GM12878 (cell line): Measurements from ENCODE around the gene SRMS. TPM values are rescaled to one million over a fixed set of nuclear protein-coding genes. Genes with fewer than 3 reads are reported as not detected.
A peak's percentile ranks its signal among the peaks of the same experiment; 100 is the strongest.

ENCODE experiments used
- ATAC-seq: fragments of 200-7000 bp; cut with Tn5 transposase; 3 replicates; pipeline ENCODE4 v1.9.1; 2020; ENCODE audit warnings: mild to moderate bottlenecking, moderate library complexity
- BruUV-seq: library from RNA; stranded (reverse); fragments of 400-500 nt; replicated peaks from 2 replicates; lab custom pipeline; 2021; lab: Mats Ljungman, UMichigan
- CTCF ChIA-PET: fragments of 300-600 bp; sonication (Branson Sonifier 250); formaldehyde crosslinking; extraction: SDS; loops from one replicate; lab custom pipeline; 2021; ENCODE audit warnings: inconsistent platforms; lab: Yijun Ruan, JAX
- POLR2A ChIA-PET: fragments of 350-600 bp; formaldehyde crosslinking; extraction: SDS; loops from one replicate; lab custom pipeline; 2021; ENCODE audit warnings: inconsistent platforms; lab: Charles Lee
- RAD21 ChIA-PET: fragments of 300-600 bp; sonication (Branson Sonifier 250); formaldehyde crosslinking; loops from one replicate; lab custom pipeline; 2023; ENCODE audit warnings: antibody characterized with exemption; ENCODE audit not compliant: unreplicated experiment; lab: Charles Lee
- SMC1A ChIA-PET: fragments of 300-600 bp; sonication (Branson Sonifier 250); formaldehyde crosslinking; loops from one replicate; lab custom pipeline; 2023; ENCODE audit not compliant: unreplicated experiment, uncharacterized antibody; lab: Charles Lee
- DNase-seq: peaks from one replicate; pipeline ENCODE4 v3.0.0-alpha.2; 2011; ENCODE audit warnings: low read depth, low spot score
- FAIRE-seq: peaks from 3 replicates; lab custom pipeline; 2011; peaks lifted over from hg19 to GRCh38; lab: Jason Lieb, UNC
- H2AFZ ChIP-seq: 2 replicates; pipeline ENCODE4 v1.6.0; 2011; ENCODE audit warnings: low read depth, low read length, control low read depth; ENCODE audit not compliant: control insufficient read depth
- H3K27ac ChIP-seq: 2 replicates; pipeline ENCODE4 v1.5.1; 2011; ENCODE audit warnings: control low read depth; ENCODE audit not compliant: control insufficient read depth, insufficient read depth
- H3K27me3 ChIP-seq, 2 experiments: replicated peaks in 1 of 2; 2 replicates each; pipeline versions ENCODE4 v1.6.0 to v1.6.1; 2011; ENCODE audit warnings: low read length in 1 of 2; ENCODE audit not compliant: control insufficient read depth in 2 of 2, insufficient read depth in 2 of 2
- H3K36me3 ChIP-seq, 2 experiments: 2 replicates each; pipeline ENCODE4 v1.5.1; 2011; ENCODE audit warnings: low read length in 1 of 2; ENCODE audit not compliant: control insufficient read depth in 2 of 2, insufficient read depth in 2 of 2
- H3K4me1 ChIP-seq: 2 replicates; pipeline ENCODE4 v1.6.1; 2011; ENCODE audit warnings: mild to moderate bottlenecking, low read length, moderate library complexity, mixed read lengths; ENCODE audit not compliant: control insufficient read depth, insufficient read depth
- H3K4me2 ChIP-seq: 2 replicates; pipeline ENCODE4 v1.6.0; 2011; ENCODE audit warnings: control low read depth; ENCODE audit not compliant: control insufficient read depth, insufficient read depth
- H3K4me3 ChIP-seq: fragments of 200-600 bp; sonication (generic); 2 replicates; pipeline ENCODE4 v1.5.1; 2016
- H3K79me2 ChIP-seq: 2 replicates; pipeline ENCODE4 v1.6.0; 2011; ENCODE audit warnings: low read length; ENCODE audit not compliant: control insufficient read depth, insufficient read depth
- H3K9ac ChIP-seq: 2 replicates; pipeline ENCODE4 v1.8.0; 2011; ENCODE audit warnings: low read length, control low read depth, mixed read lengths; ENCODE audit not compliant: control insufficient read depth, insufficient read depth
- H3K9me3 ChIP-seq: replicated peaks from 3 replicates; pipeline ENCODE4 v1.5.1; 2011; ENCODE audit warnings: mild to moderate bottlenecking, low read length; ENCODE audit not compliant: control insufficient read depth, insufficient read depth
- H4K20me1 ChIP-seq: 2 replicates; pipeline ENCODE4 v1.6.0; 2011; ENCODE audit not compliant: control insufficient read depth, insufficient read depth
- CTCF ChIP-seq, 3 experiments: IDR thresholded peaks in 2 of 3; conservative IDR thresholded peaks in 1 of 3; 2 replicates each; pipeline ENCODE4 v1.5.1; 2011; ENCODE audit warnings: low read depth in 3 of 3, low read length in 3 of 3, mild to moderate bottlenecking in 3 of 3, control low read depth in 2 of 3, moderate library complexity in 2 of 3, inconsistent platforms in 1 of 3, mixed read lengths in 1 of 3; ENCODE audit not compliant: control insufficient read depth in 2 of 3, insufficient read depth in 1 of 3; ENCODE audit errors: extremely low read depth in 1 of 3
- EZH2 ChIP-seq: IDR thresholded peaks from 2 replicates; pipeline ENCODE4 v1.6.1; 2012; ENCODE audit warnings: low read depth, mild to moderate bottlenecking, control low read depth, inconsistent platforms, low read length, borderline replicate concordance; ENCODE audit not compliant: control insufficient read depth
- NFYA ChIP-seq: IDR thresholded peaks from 2 replicates; pipeline ENCODE4 v1.6.1; 2011; ENCODE audit warnings: low read depth, mild to moderate bottlenecking, low read length, improper control_type of control experiment, borderline replicate concordance
- PAX8 ChIP-seq: fragments of 450-650 bp; IDR thresholded peaks from 2 replicates; pipeline ENCODE4 v1.6.1; 2017; ENCODE audit warnings: mild to moderate bottlenecking, moderate library complexity
- YBX1 ChIP-seq: fragments of 450-650 bp; IDR thresholded peaks from 2 replicates; pipeline ENCODE4 v1.6.1; 2016; ENCODE audit warnings: antibody characterized with exemption
- WGBS: methylation state at CpG from one replicate; pipeline ENCODE4 v1.1.6; 2016; ENCODE audit warnings: low lambda C conversion rate; ENCODE audit not compliant: insufficient replicate concordance, insufficient coverage; ENCODE audit errors: missing lambda C conversion rate; 5-methylcytosine and 5-hydroxymethylcytosine counted together
- in situ Hi-C: fragments of 300-500 bp; cut with MboI; formaldehyde crosslinking; loops from 9 replicates; pipeline ENCODE4 v1.14.3; 2018; ENCODE audit warnings: mixed read lengths
- intact Hi-C: fragments of 100-400 bp; cut with micrococcal nuclease; formaldehyde crosslinking; loops from one replicate; pipeline ENCODE4 v1.14.2; 2022; ENCODE audit not compliant: unreplicated experiment
- polyA plus RNA-seq, 11 experiments: library from polyadenylated mRNA; depleted of rRNA in 4 of 11; unstranded in 6 of 11; stranded (reverse) in 5 of 11; fragments of >200 nt; fragmentation: Nextera tagmentation in 4 of 11; fragmentation: Illumina TruSeq in 1 of 11; extraction: Ambion mirVana in 4 of 11; extraction: Trizol in 1 of 11; gene quantifications; 1 replicate in 1 of 11; 2 replicates in 10 of 11; pipeline versions ENCODE4 v1.2.1 to v1.2.3, GENCODE V29; 2011 to 2016; ENCODE audit warnings: inconsistent platforms in 2 of 11, missing spikeins in 2 of 11, low read depth in 1 of 11
- total RNA-seq, 4 experiments: library from RNA; depleted of rRNA in 3 of 4; stranded (reverse); fragments of >200 nt in 3 of 4; fragmentation: Illumina TruSeq in 1 of 4; extraction: Trizol in 1 of 4; gene quantifications; 2 replicates each; pipeline versions ENCODE4 v1.2.1 to v1.2.3, GENCODE V29; 2013 to 2021

SRMS gene
- total and polyA plus RNA-seq, 10 of the 15 experiments (the other 5 are each of a cell fraction or from before 2014, with no cell fraction given), result not detected

GRCh38 chr20:63498960-63499337 is 48.6 kb downstream of the SRMS start, which contains the start of gene EEF1A2:
EEF1A2 (minus strand) TSS chr20:63499083; CDS start chr20:63497763, 1,320 bp downstream.
- ChIA-PET POLR2A (no interaction called here), CTCF (no interaction called here), RAD21 (no interaction called here), SMC1A (no interaction called here)
- Histone ChIP-seq H3K4me2 (no peak within 1 kb of the TSS), H3K9ac (no peak within 1 kb of the TSS), H3K27ac (no peak within 1 kb of the TSS), H2AFZ (no peak within 1 kb of the TSS), H3K27me3 (peaks cover 1 to 4% of the 10 kb centered on the region in 2 experiments; a peak in 3 of 4 replicates), H3K9me3 (no peaks in the 10 kb centered on the region; the same call in 2 of the 3 replicates), H3K36me3 (no peaks in the 10 kb centered on the region), H3K4me3 (no peak within 1 kb of the TSS), H3K4me1 (no peaks in the 10 kb centered on the region), H3K79me2 (no peaks in the 10 kb centered on the region), H4K20me1 (no peaks in the 10 kb centered on the region)
- DNase-seq (no peak), FAIRE-seq (no peak), ATAC-seq (no peak)
- in situ Hi-C loops, result no loop called here
- no TSS peak for BruUV-seq
- intact Hi-C loops, result no loop called here
- TF ChIP-seq NFYA (no peak), CTCF (IDR thresholded peaks at IDR 0.05 in 2 of 3, conservative IDR thresholded peaks at IDR 0.05 in 1 of 3; ENCODE audit: control insufficient read depth in 2 of 3, extremely low read depth in 1 of 3, insufficient read depth in 1 of 3, low read depth in 3 of 3, low read length in 3 of 3) (peak in 1 of 3 experiments; percentile 6; a peak in 1 of 6 replicates), EZH2 (no peak), YBX1 (no peak), PAX8 (no peak)
- no CpG with 5 or more reads among the region's 58 CpGs for WGBS
